GM18868 (cell line): ENCODE results near the gene YWHAQ.
"Not testable (repeated sequence)": the region's sequence is repeated elsewhere in the genome, so short reads cannot be mapped to it uniquely, and the experiment has no call there.

Experiments used
- ATAC-seq: cut with Tn5 transposase; IDR thresholded peaks from one replicate; pipeline ENCODE4 v1.9.1; 2021; ENCODE audit warnings: mild to moderate bottlenecking, moderate library complexity; ENCODE audit not compliant: unreplicated experiment

Gene YWHAQ

DNA sequence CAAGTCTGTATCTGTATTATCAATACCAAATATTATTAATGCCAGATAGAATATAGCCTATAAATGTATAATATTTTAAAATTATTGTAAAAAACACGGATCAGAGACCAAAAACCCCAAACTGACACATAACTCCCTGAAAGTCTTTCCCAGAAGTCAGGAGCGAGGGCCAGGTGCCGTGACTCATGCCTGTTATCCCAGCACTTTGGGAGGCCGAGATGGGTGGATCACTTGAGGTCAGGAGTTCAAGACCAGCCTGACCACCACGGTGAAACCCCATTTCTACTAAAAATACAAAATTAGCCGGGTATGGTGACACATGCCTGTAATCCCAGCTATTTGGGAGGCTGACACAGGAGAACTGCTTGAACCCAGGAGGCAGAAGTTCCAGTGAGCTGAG, 35.5 kb downstream of the YWHAQ start:
- ATAC-seq: not testable (repeated sequence)

GRCh38 chr2:9594366-9595054, 36.3 kb downstream of the YWHAQ start:
- no peak for ATAC-seq

- no peak for ATAC-seq
Observed at GRCh38 chr2:9593925-9594324, 36.9 kb downstream of the YWHAQ start.

DNA sequence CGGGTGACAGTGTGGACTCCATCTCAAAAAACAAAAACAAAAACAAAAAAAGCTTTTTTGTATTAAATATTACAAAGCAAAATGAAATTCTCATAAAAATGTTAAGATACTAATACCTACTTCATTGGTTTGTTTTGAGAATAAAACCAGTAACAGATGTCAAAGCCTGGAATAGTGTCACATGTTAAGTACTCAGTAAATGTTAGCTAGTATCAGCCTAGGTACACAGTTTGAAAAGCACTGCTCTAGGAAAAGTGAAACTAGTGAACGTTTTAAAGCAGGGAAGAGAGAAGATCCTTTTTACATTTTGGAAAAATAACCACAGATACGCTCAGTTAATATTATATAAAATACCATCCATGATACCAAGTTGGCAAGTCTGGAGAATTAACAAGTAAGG, 38.1 kb downstream of the YWHAQ start:
- ATAC-seq: no peak

DNA sequence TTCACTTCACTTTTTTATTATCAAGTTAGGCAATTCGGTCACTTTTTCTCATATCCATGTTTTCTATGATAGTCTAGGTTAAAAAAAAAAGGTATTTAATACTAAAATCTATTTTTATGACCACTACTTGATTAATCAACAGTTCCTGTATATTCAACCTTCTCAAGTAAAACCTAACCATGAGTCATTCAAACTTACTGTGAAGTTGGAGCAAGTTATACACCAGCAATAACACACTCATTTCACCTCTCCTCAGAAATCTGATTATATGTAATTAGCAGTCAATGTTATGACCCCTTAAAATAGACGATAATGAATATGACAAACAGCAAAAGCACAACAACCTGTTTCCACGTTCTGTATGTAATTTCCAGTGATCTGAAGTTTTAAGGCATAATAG, 40.2 kb downstream of the YWHAQ start:
- ATAC-seq: no peak

DNA sequence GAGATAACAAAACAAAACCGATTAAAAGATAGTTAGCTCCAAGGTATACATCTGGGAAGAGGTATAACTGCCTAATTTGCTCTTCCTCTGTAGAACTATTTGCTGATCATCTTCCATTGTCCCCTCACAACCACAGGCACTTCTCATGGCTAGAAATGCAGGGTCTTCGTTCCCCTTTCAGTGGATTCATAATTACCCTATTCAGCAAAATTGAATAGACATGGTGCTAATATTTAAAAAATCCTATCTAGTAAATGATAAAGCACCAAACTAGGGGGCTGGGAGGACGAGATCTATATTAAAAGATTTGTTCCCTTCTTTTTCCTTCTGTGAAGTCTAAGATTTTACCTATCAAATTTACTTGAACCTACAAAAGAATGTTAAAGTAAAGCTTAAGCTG, 44.3 kb downstream of the YWHAQ start:
- no peak for ATAC-seq

GRCh38 chr2:9585486-9585885, 45.3 kb downstream of the YWHAQ start:
- ATAC-seq: no peak

GRCh38 chr2:9584902-9585301, 45.9 kb downstream of the YWHAQ start:
- ATAC-seq: not testable (repeated sequence)

- no peak for ATAC-seq
Observed at GRCh38 chr2:9582624-9583023, 48.2 kb downstream of the YWHAQ start.

DNA sequence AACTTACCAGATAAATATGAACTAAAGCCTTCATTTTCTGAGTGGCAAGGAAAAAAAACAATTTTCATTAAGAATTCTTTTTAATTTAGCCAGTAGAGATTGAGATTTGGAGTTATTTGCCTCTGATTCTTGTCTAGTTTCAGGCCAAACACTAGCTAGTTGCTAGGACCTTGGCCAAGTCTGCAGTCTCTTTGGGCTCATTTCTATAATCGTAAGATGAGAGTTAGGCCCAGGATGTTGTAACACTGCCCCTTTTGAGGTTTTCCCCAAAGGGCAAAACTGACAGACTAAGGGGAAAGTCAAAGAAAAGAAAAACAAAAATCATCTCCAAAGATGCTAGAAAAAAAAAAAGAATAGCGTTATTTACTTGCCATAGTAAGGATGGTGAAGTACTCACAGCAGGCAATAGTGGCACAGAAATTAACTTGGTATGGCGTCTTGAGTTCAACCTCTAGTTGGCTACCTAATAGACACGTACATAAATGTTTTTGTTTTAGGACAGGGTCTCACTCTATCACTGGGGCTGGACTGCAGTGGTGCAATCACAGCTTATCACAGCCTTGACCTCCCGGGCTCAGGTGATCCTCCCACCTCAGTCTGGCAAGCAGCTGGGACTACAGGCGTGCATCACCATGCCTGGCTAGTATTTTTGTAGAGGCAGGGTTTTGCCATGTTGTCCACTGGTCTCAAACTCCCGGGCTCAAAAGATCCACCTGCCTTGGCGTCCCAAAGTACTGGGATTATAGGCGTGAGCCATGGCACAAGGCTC, 52.1 kb downstream of the YWHAQ start:
- ATAC-seq: no peak

DNA sequence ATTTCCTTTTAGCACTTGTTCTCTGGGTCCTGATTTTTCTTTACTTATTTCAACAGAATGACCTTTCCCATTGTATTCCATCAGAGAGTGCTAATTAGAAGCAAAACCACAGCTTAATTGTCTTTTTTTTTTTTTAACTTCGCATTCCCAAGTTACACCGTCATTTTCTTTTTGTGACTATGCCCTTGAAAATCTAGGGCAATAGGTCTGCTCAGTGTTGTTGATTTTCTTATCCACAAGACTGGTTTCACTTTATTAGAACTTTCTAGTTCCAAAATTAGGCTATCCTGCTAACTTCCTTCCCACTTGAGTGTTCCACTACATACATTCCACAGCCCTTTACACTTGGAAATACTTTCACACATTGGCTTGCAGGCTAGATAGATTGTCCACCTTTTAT, 56.5 kb downstream of the YWHAQ start:
- ATAC-seq: no peak

GRCh38 chr2:9573840-9574239, 57.0 kb downstream of the YWHAQ start:
- ATAC-seq: no peak

DNA sequence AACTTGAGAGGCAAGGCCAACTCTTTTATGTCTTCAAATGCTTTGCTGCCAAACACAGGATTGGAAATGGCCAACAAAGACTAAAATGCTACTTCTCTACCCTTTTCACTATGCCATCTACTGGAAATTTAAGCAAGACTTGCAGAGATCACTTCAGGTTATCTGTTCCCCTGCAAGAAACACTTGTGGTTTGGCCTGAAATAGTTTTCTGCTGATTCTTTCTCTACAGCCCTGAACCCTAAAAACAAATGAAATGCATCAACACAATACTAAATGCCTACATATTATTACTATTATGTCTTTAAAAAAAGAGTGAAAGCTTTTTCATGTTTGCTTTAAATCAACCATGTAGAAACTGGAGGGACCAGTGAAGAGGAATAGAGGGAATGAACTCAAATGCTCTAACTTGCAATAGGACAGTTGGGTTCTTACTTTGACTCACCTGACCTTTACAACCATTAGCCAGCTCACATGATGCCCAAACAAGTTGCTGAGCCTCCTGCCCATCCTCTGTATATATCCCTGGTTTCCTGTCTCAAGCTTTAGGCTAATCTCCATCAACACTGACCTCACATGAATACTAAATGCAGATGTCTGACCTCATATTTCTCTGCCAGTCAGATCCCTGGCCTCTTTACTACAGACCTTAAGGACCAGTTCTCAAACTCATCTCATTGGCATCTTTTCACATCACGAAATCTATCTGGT, 57.6 kb downstream of the YWHAQ start:
- no peak for ATAC-seq

GRCh38 chr2:9570182-9571060, 60.4 kb downstream of the YWHAQ start:
- ATAC-seq: no peak

DNA sequence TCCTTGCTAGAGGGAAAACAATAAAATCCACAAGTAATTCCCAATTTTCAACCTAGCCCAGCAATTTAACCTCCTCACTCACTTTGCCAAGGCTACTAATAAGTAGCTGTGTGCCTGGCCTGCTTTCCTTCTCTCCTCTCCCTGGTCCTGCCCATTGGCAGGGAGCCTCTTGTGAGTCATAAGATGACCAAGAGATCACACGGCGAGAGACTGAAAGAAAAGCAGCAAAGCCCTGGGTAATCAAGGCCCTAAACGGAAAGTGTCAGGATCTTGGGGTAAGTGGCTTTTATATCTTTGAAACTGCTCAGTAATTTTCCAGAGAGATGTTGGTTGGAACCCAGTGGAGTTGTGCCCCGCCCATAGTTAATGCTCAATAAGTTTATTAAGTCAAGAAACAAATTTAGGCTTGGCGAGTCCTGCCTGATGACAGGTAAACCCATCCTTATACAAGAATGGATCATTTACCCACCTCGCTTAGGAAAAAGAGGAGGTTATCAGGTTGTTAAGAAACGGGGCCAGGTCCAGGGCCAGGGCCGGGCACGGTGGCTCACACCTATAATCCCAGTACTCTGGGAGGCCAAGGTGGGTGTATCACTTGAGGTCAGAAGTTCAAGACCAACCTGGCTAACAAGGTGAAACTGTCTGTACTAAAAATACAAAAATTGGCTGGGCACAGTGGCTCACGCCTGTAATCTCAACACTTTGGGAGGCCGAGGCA, 65.2 kb downstream of the YWHAQ start:
- ATAC-seq: no peak

GRCh38 chr2:9560628-9561027, 70.2 kb downstream of the YWHAQ start:
- no peak for ATAC-seq

GRCh38 chr2:9558948-9559381, 71.8 kb downstream of the YWHAQ start:
- no peak for ATAC-seq

DNA sequence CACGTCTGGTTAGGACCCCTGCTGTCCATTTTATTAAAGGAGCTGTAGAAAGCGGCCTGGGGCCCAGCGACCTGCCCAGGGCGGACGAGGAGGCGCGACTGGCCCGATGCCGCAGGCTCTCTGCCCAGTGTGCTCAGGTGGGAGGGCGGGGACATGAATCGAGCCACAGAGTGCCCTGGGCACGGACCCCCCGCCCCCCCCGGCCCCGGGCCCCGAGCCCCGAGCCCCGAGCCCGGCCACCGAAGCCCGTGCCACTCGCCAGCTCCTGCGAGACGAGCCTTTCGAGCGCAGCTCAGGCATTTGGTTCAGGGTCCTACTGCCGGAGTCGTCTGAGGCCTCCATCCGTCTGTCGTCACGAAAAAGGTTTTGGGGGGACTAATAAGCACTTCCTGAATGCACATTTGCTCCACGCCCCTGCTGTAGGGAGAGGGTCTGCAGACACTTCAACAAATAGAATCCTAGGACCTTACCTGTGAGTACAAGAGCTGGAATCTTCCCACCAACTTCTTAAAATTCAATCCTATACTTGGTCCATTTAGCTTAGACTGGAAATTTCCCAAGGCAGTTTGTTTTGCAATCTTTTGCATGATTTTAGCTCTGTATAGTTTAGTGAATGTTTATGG, 74.6 kb downstream of the YWHAQ start:
- ATAC-seq: peak; percentile 13

- ATAC-seq: peak; percentile 85
Observed at GRCh38 chr2:9555297-9556120, 75.3 kb downstream of the YWHAQ start, which contains the start of gene ADAM17. Gene ADAM17, minus strand, starts transcription at chr2:9555830. Its CDS starts 225 bp downstream, at chr2:9555605.
